ENCODE data around the gene RNF213.

DNA sequence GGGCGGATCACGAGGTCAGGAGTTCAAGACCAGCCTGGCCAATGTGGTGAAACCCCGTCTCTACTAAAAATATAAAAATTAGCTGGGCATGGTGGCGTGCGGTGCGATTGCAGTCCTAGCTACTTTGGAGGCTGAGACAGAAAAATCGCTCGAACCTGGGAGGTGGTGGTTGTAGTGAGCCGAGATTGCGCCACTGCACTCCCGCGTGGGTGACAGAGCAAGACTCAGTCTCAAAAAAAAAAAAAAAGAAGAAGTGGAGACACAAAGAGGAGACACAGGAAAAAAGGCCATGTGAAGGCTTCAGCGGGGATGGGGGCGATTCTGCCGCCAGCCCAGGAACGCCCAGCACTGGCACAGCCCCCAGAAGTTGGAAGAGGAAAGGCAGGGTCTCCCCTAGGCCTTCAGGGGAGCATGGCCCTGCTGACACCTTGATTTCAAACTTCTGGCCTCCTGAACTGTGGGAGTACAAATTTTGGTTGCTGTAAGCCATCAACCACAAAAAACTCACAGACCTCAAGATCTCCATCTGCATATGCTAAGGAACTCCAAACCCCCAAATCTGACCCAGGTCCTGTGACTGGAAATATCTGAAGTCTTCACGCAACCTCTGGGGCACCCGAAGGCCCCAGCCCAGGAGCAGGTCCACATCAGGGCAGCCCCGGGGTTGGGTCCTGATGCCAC, 47.5 kb upstream of the RNF213 start:
- TF ChIP-seq CTCF (conservative IDR thresholded peaks at IDR 0.05; ENCODE audit: low read length), result no peak
- TF ChIP-seq EZH2phosphoT487 (IDR thresholded peaks at IDR 0.05; ENCODE audit: borderline replicate concordance), result no peak
